ENCODE results near the gene TBC1D5.

Gene TBC1D5

GRCh38 chr3:17357035-17357710 lies 385.3 kb downstream of the TBC1D5 start:
- Histone ChIP-seq H3K4me2 (ENCODE audit: low read depth, low read length, poor library complexity, severe bottlenecking) (no peak overlapping the region), H3K36me3 (ENCODE audit: insufficient read depth, low read length) (no peaks in the 10 kb centered on the region), H3K9ac (ENCODE audit: low read depth, low read length, poor library complexity, severe bottlenecking) (no peak overlapping the region), H4K20me1 (ENCODE audit: insufficient read depth, low read length, poor library complexity, severe bottlenecking) (no peaks in the 10 kb centered on the region), H2AFZ (ENCODE audit: low read length) (no peak overlapping the region), H3K9me3 (ENCODE audit: insufficient read depth, low read depth, low read length) (no peaks in the 10 kb centered on the region), H3K4me1 (ENCODE audit: insufficient read depth, low read length, poor library complexity, severe bottlenecking) (no peaks in the 10 kb centered on the region), H3K4me3 (ENCODE audit: low read length, poor library complexity, severe bottlenecking) (no peak overlapping the region), H3K79me2 (ENCODE audit: insufficient read depth, low read length) (no peaks in the 10 kb centered on the region), H3K27me3 (ENCODE audit: insufficient read depth, low read length, poor library complexity, severe bottlenecking) (no peaks in the 10 kb centered on the region), H3F3A (ENCODE audit: low read depth) (no peaks in the 10 kb centered on the region; the same call in 1 of the 2 replicates), H3K9me2 (replicated peaks; ENCODE audit: low read depth, low read length) (no peaks in the 10 kb centered on the region)
- no peak for TF ChIP-seq EZH2phosphoT487 (IDR thresholded peaks at IDR 0.05; ENCODE audit: borderline replicate concordance)
- TF ChIP-seq CTCF (conservative IDR thresholded peaks at IDR 0.05; ENCODE audit: low read length), result no peak

GRCh38 chr3:17356585-17356984 lies 385.8 kb downstream of the TBC1D5 start:
- Histone ChIP-seq H3K9me2 (replicated peaks; ENCODE audit: low read depth, low read length) (no peaks in the 10 kb centered on the region), H3K9me3 (ENCODE audit: insufficient read depth, low read depth, low read length) (no peaks in the 10 kb centered on the region), H3K4me3 (ENCODE audit: low read length, poor library complexity, severe bottlenecking) (no peak overlapping the region), H3K4me1 (ENCODE audit: insufficient read depth, low read length, poor library complexity, severe bottlenecking) (no peaks in the 10 kb centered on the region), H2AFZ (ENCODE audit: low read length) (no peak overlapping the region), H3F3A (ENCODE audit: low read depth) (no peaks in the 10 kb centered on the region; the same call in 1 of the 2 replicates), H3K9ac (ENCODE audit: low read depth, low read length, poor library complexity, severe bottlenecking) (no peak overlapping the region), H3K27me3 (ENCODE audit: insufficient read depth, low read length, poor library complexity, severe bottlenecking) (no peaks in the 10 kb centered on the region), H4K20me1 (ENCODE audit: insufficient read depth, low read length, poor library complexity, severe bottlenecking) (no peaks in the 10 kb centered on the region), H3K4me2 (ENCODE audit: low read depth, low read length, poor library complexity, severe bottlenecking) (no peak overlapping the region), H3K36me3 (ENCODE audit: insufficient read depth, low read length) (no peaks in the 10 kb centered on the region), H3K79me2 (ENCODE audit: insufficient read depth, low read length) (no peaks in the 10 kb centered on the region)
- no peak for TF ChIP-seq CTCF (conservative IDR thresholded peaks at IDR 0.05; ENCODE audit: low read length)
- no peak for TF ChIP-seq EZH2phosphoT487 (IDR thresholded peaks at IDR 0.05; ENCODE audit: borderline replicate concordance)

GRCh38 chr3:17355591-17355990 lies 386.8 kb downstream of the TBC1D5 start:
- H3K79me2 ChIP-seq (ENCODE audit: insufficient read depth, low read length), result no peaks in the 10 kb centered on the region
- no peaks in the 10 kb centered on the region for H3K4me1 ChIP-seq (ENCODE audit: insufficient read depth, low read length, poor library complexity, severe bottlenecking)
- H3F3A ChIP-seq (ENCODE audit: low read depth), result no peaks in the 10 kb centered on the region
- H3K9me2 ChIP-seq (replicated peaks; ENCODE audit: low read depth, low read length), result no peaks in the 10 kb centered on the region
- H3K4me3 ChIP-seq (ENCODE audit: low read length, poor library complexity, severe bottlenecking), result no peak overlapping the region
- H3K4me2 ChIP-seq (ENCODE audit: low read depth, low read length, poor library complexity, severe bottlenecking), result no peak overlapping the region
- H3K9me3 ChIP-seq (ENCODE audit: insufficient read depth, low read depth, low read length), result no peaks in the 10 kb centered on the region
- TF ChIP-seq EZH2phosphoT487 (IDR thresholded peaks at IDR 0.05; ENCODE audit: borderline replicate concordance) (no peak), CTCF (conservative IDR thresholded peaks at IDR 0.05; ENCODE audit: low read length) (no peak)
- H3K27me3 ChIP-seq (ENCODE audit: insufficient read depth, low read length, poor library complexity, severe bottlenecking), result no peaks in the 10 kb centered on the region
- no peaks in the 10 kb centered on the region for H3K36me3 ChIP-seq (ENCODE audit: insufficient read depth, low read length)
- H3K9ac ChIP-seq (ENCODE audit: low read depth, low read length, poor library complexity, severe bottlenecking), result no peak overlapping the region
- H4K20me1 ChIP-seq (ENCODE audit: insufficient read depth, low read length, poor library complexity, severe bottlenecking), result no peaks in the 10 kb centered on the region
- H2AFZ ChIP-seq (ENCODE audit: low read length), result no peak overlapping the region

Data from Loucy (cell line).